Medulla oblongata (tissue), 1 donor: ENCODE measurements around the gene FBLN1.
"Not testable (repeated sequence)": the region's sequence is repeated elsewhere in the genome, so short reads cannot be mapped to it uniquely, and the experiment has no call there.

Source experiments
- DNase-seq: peaks from one replicate; pipeline ENCODE4 v3.0.0-alpha.2; 2015; ENCODE audit errors: extremely low spot score

The FBLN1 gene

GRCh38 chr22:45477366-45478107 is 25.1 kb upstream of the FBLN1 start:
- DNase-seq = no peak

GRCh38 chr22:45478108-45478771 is 24.4 kb upstream of the FBLN1 start:
- no peak for DNase-seq

DNA sequence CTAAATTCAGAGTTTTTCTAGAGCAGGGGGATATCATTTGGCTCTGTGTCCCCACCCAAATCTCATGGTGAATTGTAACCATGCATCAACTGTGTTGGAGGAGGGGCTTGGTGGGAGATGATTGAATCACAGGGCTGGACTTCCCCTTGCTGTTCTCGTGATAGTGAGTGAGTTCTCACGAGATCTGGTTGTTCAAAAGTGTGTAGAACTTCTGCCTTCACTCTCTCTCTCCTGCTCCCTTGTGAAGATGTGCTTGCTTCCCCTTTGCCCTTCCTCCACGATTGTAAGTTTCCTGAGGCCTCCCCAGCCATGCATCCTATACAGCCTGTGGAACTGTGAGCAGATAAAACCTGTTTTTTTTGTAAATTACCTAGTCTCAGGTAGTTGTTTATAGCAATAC is 22.0 kb upstream of the FBLN1 start:
- DNase-seq = no peak

GRCh38 chr22:45481661-45482060 is 21.0 kb upstream of the FBLN1 start:
- DNase-seq = no peak

DNA sequence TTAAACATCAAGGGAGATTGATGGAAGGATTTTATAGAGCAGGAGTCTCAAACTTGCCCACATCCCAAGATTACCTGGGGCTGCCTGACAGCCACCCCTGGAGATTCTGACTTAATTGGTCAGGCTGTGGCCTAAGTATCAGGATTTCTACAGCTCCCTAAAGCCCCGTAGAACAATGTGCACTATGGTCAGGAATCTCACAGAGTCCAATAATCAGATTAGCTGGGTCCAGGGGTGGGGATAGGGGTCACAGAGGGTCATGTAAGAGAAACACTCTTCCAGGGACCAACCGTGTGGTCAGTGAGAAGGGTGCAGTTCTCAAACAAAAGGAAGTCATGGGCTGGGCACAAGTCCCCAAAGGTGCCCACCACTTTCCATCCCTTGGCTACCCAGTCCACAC is 20.5 kb upstream of the FBLN1 start:
- DNase-seq = no peak

GRCh38 chr22:45483319-45483718 is 19.4 kb upstream of the FBLN1 start:
- DNase-seq = no peak

- DNase-seq = no peak
Measured at GRCh38 chr22:45483918-45484499, 18.7 kb upstream of the FBLN1 start.

DNA sequence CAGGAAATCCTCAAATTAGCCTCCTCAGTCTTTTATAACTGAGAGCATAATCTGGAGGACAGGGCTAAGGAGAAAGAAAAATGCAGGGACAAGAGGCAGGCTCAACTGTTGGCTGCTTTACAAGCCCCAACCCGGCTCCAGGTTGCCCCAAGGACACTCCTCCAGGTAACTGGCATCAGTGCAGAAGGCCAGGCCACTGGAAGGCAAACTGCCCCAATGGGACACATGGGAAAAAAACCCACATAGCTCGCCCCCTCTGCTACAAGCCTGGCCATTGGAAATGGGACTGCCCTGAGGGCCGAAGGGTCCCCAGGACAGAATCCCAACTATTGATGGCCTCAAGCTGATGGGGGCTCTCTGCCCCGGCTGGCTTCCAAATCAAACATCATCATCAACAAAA is 17.9 kb upstream of the FBLN1 start:
- DNase-seq = no peak

GRCh38 chr22:45485261-45485660 is 17.4 kb upstream of the FBLN1 start:
- no peak for DNase-seq

GRCh38 chr22:45488764-45489370 is 13.8 kb upstream of the FBLN1 start:
- no peak for DNase-seq

DNA sequence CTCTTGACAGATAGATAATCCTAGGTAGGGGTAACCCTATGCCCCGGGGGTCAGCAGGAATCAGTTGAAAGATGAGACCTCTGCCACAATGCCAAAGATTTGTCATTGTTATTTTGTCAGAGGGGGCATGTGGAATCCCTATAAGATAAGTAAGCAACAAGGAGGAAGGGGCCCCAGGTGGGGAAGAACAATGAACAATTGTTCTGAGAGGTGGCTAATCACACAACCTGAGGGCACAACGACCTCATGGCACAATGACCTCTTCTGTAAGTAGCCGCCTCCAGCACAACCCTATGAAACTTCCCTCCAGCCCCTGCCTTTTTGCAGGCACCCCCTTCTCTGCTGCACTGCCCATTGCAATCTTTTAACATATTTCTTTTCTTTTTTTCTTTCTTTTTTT is 11.8 kb upstream of the FBLN1 start:
- DNase-seq = no peak

DNA sequence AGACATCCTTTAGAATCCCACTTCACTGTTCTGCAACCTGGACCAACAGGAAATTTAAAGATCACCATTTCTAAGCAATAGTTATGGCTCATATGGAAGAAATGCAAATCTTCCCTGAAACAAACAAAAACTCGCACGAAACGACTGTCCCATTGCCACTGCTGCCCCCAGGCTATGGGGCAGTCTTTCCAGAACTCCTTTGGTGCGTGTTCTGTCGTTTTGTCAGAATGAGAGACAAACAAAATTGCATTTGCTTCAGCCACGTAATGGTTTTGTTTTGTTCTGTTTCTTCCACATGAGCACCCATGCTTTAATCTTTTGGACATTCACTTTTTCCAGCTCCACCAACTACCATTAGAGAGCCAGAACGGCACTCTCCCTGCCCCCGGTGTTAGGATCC is 10.8 kb upstream of the FBLN1 start:
- no peak for DNase-seq

GRCh38 chr22:45493286-45493771 is 9.4 kb upstream of the FBLN1 start:
- no peak for DNase-seq

- not testable (repeated sequence) for DNase-seq
Measured at GRCh38 chr22:45494306-45494705, 8.4 kb upstream of the FBLN1 start.

GRCh38 chr22:45495616-45496015 is 7.1 kb upstream of the FBLN1 start:
- not testable (repeated sequence) for DNase-seq

GRCh38 chr22:45496451-45496941 is 6.2 kb upstream of the FBLN1 start:
- no peak for DNase-seq

- DNase-seq = no peak
Measured at GRCh38 chr22:45497351-45498145, 5.1 kb upstream of the FBLN1 start.

GRCh38 chr22:45499746-45500145 is 2.9 kb upstream of the FBLN1 start:
- DNase-seq = no peak

DNA sequence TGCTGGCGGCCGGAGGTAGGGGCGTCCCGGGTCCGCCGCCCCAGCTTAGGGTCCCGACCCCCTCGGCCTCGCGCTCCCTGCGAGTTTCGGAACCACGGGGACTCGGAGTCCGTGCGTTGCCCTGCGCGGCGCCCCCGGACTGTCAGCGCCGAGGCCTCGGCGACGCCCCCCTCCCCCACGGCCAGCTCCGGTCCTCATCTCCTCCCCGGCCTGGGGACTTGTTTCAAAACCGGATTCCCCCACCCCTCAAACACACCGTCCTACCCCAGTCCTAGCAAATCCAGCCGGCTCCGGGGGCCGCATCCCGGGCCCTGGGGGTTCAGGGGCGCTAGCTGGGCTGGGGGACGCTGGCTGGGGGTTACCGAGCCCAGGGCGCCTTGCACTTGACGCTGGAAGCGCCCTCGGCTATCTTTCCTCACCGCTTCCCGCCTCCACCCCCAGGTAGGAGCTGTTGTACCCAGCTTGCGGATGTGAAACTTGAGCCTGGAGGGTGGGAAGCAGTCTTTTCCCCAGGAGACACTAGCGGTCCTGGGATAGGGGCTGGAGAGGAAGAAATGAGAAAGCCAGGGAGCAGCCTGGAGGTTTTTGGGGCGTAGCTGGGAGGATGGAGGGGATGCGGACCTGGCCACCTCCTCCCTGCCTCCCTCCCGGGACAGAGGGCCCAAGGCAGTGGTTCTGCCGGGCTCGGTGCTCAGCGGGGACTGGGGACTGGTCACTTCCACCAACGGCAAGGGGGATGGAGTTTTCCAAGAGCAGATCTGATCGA is 550 bp downstream of the FBLN1 start:
- DNase-seq = no peak

DNA sequence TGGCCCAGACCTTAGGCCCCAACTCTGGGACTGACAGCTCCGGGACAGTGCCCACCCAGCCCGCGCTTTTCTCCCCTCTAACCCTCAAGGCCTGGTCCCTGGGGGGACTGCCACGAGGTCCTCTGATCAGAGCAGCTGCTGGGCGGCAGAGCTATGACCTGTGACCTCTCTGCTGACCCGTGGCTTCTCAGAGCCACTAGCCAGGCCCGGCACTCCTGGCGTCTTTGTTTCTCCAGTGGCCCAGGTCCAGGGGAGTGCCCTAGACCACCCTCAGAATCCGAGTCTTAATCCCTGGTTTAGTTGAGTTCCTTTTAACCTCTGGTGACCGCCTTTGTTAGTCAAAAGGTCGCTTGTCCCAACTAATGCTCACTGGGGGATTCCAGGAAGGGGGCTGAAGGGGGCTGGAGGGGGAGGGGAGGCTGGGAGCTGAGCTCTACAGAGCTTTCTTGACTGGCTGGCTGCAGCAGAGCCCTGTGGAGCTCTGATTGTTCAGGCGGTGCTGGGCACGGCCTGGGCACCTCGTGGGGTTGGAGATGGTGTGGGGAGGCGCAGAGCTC is 1.2 kb downstream of the FBLN1 start:
- DNase-seq = no peak
